T-helper 1 cell treated with Interleukin-12 subunit alpha and Interleukin-12 subunit beta and Interleukin-4 antibody, amounts not matched to agents 30 ng/mL and 1 ng/mL, for 36 hours (primary cell): Measurements from ENCODE around the gene MAPK14. TPM values are rescaled to one million over a fixed set of nuclear protein-coding genes. Genes with fewer than 3 reads are reported as not detected.

ENCODE experiments used
- intact Hi-C: fragments of 100-400 bp; cut with micrococcal nuclease; formaldehyde crosslinking; loops from one replicate; pipeline ENCODE4 v1.15.1; 2024
- total RNA-seq: library from RNA; stranded (reverse); gene quantifications from 2 replicates; pipeline ENCODE4 v1.2.3, GENCODE V29; 2022

Gene MAPK14
- total RNA-seq, 1 donor from 2014 or later: 62.9 TPM

GRCh38 chr6:36034441-36034840 lies 6.8 kb downstream of the MAPK14 start:
- intact Hi-C loops: no loop called here

GRCh38 chr6:36035225-36035624 lies 7.6 kb downstream of the MAPK14 start:
- intact Hi-C loops: no loop called here

DNA sequence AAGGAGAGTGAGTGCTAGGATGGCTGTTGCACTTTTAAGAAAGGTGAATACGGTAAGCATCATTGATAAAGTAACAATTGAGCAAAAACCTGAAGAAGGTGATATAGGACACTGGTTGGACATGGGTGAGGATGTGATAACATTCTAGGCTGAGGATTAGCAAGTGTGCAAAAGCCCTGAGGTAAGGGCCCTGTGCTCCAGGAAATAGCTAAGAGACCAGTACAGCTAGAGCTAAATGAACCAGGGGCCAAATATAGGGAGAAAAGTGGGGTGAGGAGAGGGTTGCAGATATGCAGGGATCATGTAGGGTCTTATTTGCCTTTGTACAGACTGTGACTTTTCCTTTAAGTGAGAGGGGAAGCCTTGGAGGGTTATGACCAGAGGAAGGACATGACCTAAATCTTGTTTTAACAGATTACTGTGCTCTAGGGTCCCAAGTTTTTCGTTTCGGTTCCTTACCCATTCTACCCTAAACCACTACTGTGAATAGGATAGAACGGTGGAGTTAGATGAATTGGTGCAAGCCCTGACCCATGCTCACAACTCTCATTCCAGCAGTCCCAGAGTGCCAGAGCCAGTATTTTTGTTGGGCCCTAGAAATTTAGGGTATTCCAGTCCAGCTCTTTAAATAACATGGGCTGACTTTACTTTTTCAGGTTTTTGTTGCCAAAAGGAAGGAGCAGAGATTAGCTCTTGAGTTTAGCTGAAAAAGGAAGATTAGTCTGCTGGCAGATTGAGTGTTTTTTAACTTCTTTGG lies 10.7 kb downstream of the MAPK14 start:
- intact Hi-C loops: no loop called here

DNA sequence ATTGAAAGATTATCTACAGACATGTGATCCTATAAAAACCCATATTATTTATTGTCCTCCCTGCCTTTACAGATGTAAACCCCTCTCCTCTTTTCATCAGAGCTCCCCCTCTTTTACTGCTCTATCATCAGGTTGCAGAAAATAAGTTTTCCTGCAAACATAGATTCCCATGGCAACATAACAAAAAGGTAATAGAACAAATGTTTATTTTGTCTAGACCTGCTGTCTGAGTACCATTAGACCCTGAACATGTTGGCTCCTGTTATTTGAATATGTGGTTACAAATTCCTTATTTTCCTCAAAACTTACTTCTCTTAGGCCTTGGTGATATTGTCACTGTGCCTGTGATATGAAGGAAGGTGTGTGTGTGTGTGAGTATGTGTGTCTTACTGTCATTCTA lies 11.5 kb downstream of the MAPK14 start:
- intact Hi-C loops: no loop called here

- intact Hi-C loops: no loop called here
Observed at GRCh38 chr6:36040958-36041357, 13.3 kb downstream of the MAPK14 start.

DNA sequence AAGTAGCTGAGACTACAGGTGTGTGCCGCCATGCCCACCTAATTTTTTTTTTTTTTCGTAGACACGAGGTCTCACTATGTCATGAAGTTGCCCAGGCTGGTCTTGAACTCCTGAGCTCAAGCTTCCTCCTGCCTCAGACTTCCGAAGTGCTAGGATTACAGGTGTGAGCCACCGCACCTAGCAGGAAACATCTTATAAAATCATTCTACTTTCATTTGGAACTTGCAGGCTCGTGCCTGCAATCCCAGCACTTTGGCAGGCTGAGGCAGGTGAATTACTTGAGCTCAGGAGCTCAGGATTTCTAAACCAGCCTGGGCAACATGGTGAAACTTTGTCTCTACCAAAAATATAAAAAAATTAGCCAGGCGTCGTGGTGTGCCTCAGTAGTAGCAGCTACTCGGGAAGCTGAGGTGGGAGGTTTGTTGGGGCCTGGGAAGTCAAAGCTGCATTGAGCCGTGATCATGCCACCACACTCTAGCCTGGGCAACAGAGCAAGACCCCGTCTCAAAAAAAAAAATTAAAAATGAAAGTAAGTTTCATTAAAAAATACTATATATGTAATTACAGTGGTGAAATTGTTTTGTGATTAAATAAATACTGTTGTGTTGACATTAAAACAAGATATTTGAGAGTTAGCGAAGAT lies 15.1 kb downstream of the MAPK14 start:
- intact Hi-C loops: no loop called here

DNA sequence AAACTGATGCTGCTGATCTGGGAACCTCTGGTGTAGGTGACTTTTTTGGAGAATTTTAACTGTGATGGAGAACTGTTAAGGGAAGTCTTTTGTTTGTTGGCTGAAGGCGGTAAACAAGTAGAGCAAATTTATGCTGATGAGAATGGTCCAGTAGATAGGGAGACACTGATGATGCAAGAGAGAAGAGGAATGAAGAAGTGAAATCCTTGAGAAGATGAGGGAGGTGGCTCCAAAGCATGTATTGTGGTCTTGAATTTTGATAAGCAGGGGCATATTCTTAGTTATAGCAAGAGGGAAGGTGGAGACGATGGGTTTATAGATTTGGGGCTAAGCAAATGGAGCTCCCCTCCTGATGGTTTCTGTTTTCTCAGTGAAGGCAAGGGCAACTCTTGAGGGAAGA lies 22.0 kb downstream of the MAPK14 start:
- intact Hi-C loops: no loop called here

- intact Hi-C loops: no loop called here
Observed at GRCh38 chr6:36050305-36050704, 22.7 kb downstream of the MAPK14 start.

- intact Hi-C loops: no loop called here
Observed at GRCh38 chr6:36050947-36051710, 23.5 kb downstream of the MAPK14 start.

GRCh38 chr6:36052097-36052496 lies 24.5 kb downstream of the MAPK14 start:
- intact Hi-C loops: no loop called here

DNA sequence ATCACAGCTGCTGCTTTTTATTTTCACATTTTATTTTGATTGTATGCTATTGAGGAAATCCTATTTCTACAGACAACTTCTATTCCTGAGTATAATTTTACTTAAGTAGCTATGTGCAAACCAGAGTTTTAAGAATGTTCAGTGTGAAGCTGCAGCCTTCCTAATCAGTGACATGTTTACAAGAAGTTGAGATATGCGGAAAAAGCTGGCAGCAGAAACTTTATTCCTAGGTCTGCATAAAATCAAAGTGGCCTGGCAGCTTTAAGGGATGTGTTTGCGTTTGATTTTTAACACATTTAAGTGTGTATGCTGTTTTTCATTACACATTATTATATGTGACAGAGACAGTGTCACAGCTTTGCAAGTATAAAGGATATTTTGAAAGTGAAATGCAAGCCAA lies 26.3 kb downstream of the MAPK14 start:
- intact Hi-C loops: no loop called here

DNA sequence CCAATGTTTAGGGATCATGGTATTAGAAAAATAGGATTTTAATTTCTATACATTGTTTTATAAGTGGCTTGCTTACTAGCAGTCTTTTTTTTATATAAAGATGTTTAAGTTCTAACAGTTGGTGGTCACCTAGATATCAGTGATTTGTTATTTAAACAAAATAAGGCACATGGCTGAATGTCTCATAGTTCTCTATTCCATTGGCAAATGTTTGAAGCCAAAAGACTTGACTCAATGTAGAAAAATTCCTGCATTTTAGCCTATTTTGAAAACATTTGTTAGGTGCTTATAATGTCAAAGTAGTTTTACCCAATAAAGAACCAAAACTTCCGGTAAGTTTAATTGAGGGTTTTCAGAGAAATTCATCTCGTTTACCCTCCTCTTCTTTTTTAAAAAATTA lies 26.8 kb downstream of the MAPK14 start:
- intact Hi-C loops: no loop called here

DNA sequence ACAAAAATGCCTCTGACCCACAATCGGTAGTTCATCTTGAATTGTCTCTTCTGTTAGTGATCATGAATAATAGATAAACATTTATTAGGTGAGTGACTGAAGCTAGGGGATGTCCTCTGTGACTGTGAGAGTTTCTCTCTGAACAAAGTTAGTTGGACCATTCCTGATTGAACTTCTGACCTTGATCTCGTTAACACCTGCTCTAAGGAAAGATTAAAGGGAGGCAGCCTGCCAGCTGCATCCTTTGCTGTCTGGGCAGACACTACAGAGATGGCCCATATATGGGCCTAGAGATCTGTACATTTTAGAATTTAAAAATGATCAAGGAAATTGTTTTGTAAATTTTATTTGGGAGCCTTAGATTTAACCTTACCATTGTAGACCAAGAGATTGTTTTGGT lies 27.3 kb downstream of the MAPK14 start:
- intact Hi-C loops: no loop called here

DNA sequence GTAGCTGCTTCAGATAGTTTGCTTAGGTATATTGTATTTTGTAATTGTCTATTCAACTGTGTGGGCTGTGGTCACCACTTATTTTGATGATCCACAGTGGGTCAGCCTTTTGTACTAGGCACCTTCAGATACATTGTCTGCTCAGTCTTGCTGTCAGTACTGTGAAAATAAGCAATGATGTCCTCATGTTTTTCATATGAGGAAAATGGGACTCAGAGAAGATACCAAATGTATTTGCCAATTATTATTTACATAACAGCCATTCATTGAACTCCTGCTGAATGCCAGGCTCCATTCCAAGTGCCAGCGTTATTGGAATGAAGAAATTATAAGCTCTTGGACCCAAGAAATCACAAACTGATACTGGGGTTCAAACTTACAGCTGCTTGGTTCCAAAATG lies 28.6 kb downstream of the MAPK14 start:
- intact Hi-C loops: no loop called here

- intact Hi-C loops: no loop called here
Observed at GRCh38 chr6:36061236-36061635, 33.6 kb downstream of the MAPK14 start.

- intact Hi-C loops: no loop called here
Observed at GRCh38 chr6:36062247-36062646, 34.6 kb downstream of the MAPK14 start.

GRCh38 chr6:36063318-36064060 lies 35.9 kb downstream of the MAPK14 start:
- intact Hi-C loops: no loop called here

- intact Hi-C loops: no loop called here
Observed at GRCh38 chr6:36064770-36065396, 37.3 kb downstream of the MAPK14 start.

- intact Hi-C loops: no loop called here
Observed at GRCh38 chr6:36065916-36066315, 38.3 kb downstream of the MAPK14 start.

DNA sequence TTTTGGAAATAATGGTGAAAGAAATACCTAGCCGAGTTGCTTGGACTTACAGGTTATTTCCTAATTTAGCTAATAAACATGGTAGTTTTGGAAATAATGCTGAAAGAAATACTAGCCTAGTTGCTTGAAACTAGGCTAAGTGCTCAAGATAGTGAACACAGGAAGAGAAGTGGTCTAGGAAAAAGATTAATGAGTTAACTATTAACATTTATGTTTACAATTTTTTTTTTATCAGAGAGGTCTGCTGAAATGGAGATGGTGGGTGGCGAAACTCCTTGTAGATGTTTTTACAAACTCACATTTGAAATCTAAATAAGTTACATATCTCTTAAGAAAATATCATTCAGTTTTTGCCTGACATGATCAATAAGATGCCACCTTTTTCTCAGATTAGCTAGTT lies 39.2 kb downstream of the MAPK14 start:
- intact Hi-C loops: no loop called here

- intact Hi-C loops: no loop called here
Observed at GRCh38 chr6:36067374-36068011, 39.9 kb downstream of the MAPK14 start.
